ENCODE results near the gene SZT2.

DNA sequence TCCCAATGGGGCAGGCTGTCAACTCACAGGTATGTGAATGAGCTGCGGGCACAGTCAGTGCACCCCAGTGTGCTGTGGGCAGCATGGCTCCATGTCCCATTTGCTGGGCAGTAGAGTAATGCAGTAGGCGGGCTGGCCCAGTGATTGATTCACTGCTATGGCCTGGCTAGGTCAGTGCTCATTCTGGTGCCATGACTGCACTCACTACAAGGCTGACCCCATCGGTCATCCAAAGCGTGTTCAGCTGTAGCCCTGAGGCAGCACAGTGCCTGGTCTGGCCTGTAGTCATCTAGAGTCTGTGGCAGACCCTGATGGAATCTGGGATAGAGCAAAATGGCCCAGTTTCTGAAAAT, 56.7 kb downstream of the SZT2 start:
- TF ChIP-seq EZH2 (IDR thresholded peaks at IDR 0.05; ENCODE audit: low read length, unreplicated experiment) (no peak), CTCF (conservative IDR thresholded peaks at IDR 0.05; ENCODE audit: low read depth, low read length) (no peak)

Measured in PC-3 (cell line).